Upper lobe of left lung (tissue), 6 donors: Measurements from ENCODE around the gene LMO7. TPM values are rescaled to one million over a fixed set of nuclear protein-coding genes. Genes with fewer than 3 reads are reported as not detected.
A peak's percentile ranks its signal among the peaks of the same experiment; 100 is the strongest.

Experiments
- ATAC-seq, 2 donors: fragments of 200-7000 bp; cut with Tn5 transposase; one replicate each; pipeline ENCODE4 v1.9.1; 2022; ENCODE audit warnings: mild to moderate bottlenecking in 2 of 2, moderate library complexity in 2 of 2; ENCODE audit not compliant: low FRiP score in 2 of 2
- DNase-seq, 2 donors: peaks; one replicate each; pipeline ENCODE4 v3.0.0-alpha.2; 2019 to 2020
- H3K27ac ChIP-seq, 4 donors: fragments of 200-600 bp; sonication (generic); one replicate each; pipeline ENCODE4 v1.5.1; 2016 to 2019
- H3K27me3 ChIP-seq, 4 donors: fragments of 200-600 bp; sonication (generic); one replicate each; pipeline ENCODE4 v1.5.1; 2017 to 2019
- H3K36me3 ChIP-seq, 4 donors: fragments of 200-600 bp; sonication (generic); one replicate each; pipeline ENCODE4 v1.5.1; 2016 to 2019
- H3K4me1 ChIP-seq, 4 donors: fragments of 200-600 bp; sonication (generic); one replicate each; pipeline ENCODE4 v1.5.1; 2018 to 2019
- H3K4me3 ChIP-seq, 4 donors: fragments of 200-600 bp; sonication (generic); one replicate each; pipeline ENCODE4 v1.5.1; 2017 to 2019; ENCODE audit warnings: mild to moderate bottlenecking in 2 of 4, moderate library complexity in 1 of 4
- H3K9me3 ChIP-seq, 4 donors: fragments of 200-600 bp; sonication (generic); one replicate each; pipeline ENCODE4 v1.5.1; 2018 to 2019
- EP300 ChIP-seq, 4 donors: sonication (generic); formaldehyde crosslinking; IDR thresholded peaks; one replicate each; pipeline ENCODE4 v1.5.1; 2017; ENCODE audit warnings: antibody characterized with exemption in 4 of 4, control low read depth in 2 of 4
- POLR2A ChIP-seq, 4 donors: fragments of 450-650 bp; IDR thresholded peaks; one replicate each; pipeline ENCODE4 v1.5.1; 2016 to 2017; ENCODE audit warnings: antibody characterized with exemption in 4 of 4, mild to moderate bottlenecking in 2 of 4
- POLR2AphosphoS5 ChIP-seq, 2 donors: sonication (generic); formaldehyde crosslinking; IDR thresholded peaks; one replicate each; pipeline ENCODE4 v1.5.1; 2017; ENCODE audit warnings: antibody characterized with exemption in 2 of 2
- WGBS, 2 donors: methylation state at CpG; one replicate each; pipeline ENCODE4 v1.1.5; 2017 to 2018; 5-methylcytosine and 5-hydroxymethylcytosine counted together
- total RNA-seq, 6 donors: library from RNA; depleted of rRNA in 4 of 6; stranded (reverse); fragments of >200 nt in 4 of 6; gene quantifications; one replicate each; pipeline versions ENCODE4 v1.1.0 to v1.2.1, GENCODE V29; 2016 to 2021
- TF ChIP-seq, protein P1 (sequence below), 6 experiments: fragments of 450-650 bp in 4 of 6; fragments of 200-600 bp in 2 of 6; sonication (generic) in 2 of 6; IDR thresholded peaks; one replicate each; pipeline ENCODE4 v1.5.1; 2016 to 2019; ENCODE audit warnings: antibody characterized with exemption in 6 of 6
- donor health status: DM: no; HTN: no; CAD: no; lungs with moderate emphysema.
- donor health status: DM: no; HTN: yes; CAD: no; lungs with severe emphysema.

The LMO7 gene
- total RNA-seq, 6 donors from 2014 or later, result 327 to 1,155 (median 811) TPM

DNA sequence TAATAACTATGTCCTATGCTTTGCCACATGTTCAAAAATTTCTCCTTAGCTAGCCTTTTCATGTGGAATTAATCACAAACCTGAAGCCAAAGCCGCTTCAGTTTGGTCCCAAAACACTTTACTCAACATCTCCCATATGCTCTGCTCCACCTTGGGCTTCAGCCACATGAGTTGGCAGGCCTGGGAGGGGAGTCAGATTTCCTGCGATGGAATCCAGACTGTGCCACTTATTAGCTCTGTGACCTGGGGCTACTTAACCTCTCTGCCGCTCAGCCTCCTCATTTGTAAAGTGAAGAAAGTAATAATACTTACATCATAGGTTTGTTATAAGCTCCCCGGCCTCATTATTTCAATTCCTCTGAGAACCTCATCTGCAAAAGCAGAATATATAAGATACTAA, 272.0 kb downstream of the LMO7 start:
- 74 to 79% methylated on average over 4 of the region's 4 CpGs for WGBS, 2 donors
- DNase-seq (no peak), ATAC-seq (peak; percentile 49 to 62)
- Histone ChIP-seq H3K36me3 (no peaks in the 10 kb centered on the region), H3K4me1 (no peaks in the 10 kb centered on the region), H3K4me3 (no peak overlapping the region), H3K27me3 (no peaks in the 10 kb centered on the region), H3K9me3 (no peaks in the 10 kb centered on the region), H3K27ac (no peak overlapping the region)
- TF ChIP-seq POLR2A (IDR thresholded peaks at IDR 0.05), result no peak
- TF ChIP-seq EP300 (IDR thresholded peaks at IDR 0.05), result no peak
- TF ChIP-seq POLR2AphosphoS5 (IDR thresholded peaks at IDR 0.05), result no peak
- TF ChIP-seq, protein P1, sequence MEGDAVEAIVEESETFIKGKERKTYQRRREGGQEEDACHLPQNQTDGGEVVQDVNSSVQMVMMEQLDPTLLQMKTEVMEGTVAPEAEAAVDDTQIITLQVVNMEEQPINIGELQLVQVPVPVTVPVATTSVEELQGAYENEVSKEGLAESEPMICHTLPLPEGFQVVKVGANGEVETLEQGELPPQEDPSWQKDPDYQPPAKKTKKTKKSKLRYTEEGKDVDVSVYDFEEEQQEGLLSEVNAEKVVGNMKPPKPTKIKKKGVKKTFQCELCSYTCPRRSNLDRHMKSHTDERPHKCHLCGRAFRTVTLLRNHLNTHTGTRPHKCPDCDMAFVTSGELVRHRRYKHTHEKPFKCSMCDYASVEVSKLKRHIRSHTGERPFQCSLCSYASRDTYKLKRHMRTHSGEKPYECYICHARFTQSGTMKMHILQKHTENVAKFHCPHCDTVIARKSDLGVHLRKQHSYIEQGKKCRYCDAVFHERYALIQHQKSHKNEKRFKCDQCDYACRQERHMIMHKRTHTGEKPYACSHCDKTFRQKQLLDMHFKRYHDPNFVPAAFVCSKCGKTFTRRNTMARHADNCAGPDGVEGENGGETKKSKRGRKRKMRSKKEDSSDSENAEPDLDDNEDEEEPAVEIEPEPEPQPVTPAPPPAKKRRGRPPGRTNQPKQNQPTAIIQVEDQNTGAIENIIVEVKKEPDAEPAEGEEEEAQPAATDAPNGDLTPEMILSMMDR (IDR thresholded peaks at IDR 0.05), result no peak

Other genes starting within 250 kb of the LMO7 start
- gene TBC1D4, start 154.2 kb upstream of the LMO7 start, total RNA-seq, result 10 to 100 TPM; 26.1 to 97.4 (median 30.7) TPM
- gene COMMD6, start 98.5 kb upstream of the LMO7 start, total RNA-seq, result 100 to 1,000 TPM in 2 of 6 donors, 10 to 100 TPM in 3, 1 to 10 TPM in 1; 9.0 to 134 (median 63.8) TPM
- 10 to 100 TPM in 3 of 6 donors, 1 to 10 TPM in 3; 6.3 to 20.7 (median 11.0) TPM for gene UCHL3, start 86.5 kb upstream of the LMO7 start, total RNA-seq